ENCODE results near the gene CDH4. TPM values are rescaled to one million over a fixed set of nuclear protein-coding genes. Genes with fewer than 3 reads are reported as not detected.

Gene CDH4
- total RNA-seq, 2 experiments from 2014 or later: 0.11 to 0.18 TPM

- Mint-ChIP-seq H3K27ac (no peak overlapping the region), H3K4me1 (ENCODE audit: low read depth) (no peaks in the 10 kb centered on the region), H3K36me3 (ENCODE audit: low read depth) (no peaks in the 10 kb centered on the region), H3K9me3 (no peaks in the 10 kb centered on the region), H3K4me3 (no peak overlapping the region), H3K27me3 (no peaks in the 10 kb centered on the region)
- intact Hi-C loops (cut with micrococcal nuclease): no loop called here
- DNase-seq (no peak), ATAC-seq (no peak)
- POLR2A ChIA-PET: no interaction called here
- no peak for TF ChIP-seq CTCF (IDR thresholded peaks at IDR 0.05)
- CTCF ChIA-PET: no interaction called here
These were observed 476.3 kb downstream of the CDH4 start for GRCh38 chr20:61728326-61728725.

DNA sequence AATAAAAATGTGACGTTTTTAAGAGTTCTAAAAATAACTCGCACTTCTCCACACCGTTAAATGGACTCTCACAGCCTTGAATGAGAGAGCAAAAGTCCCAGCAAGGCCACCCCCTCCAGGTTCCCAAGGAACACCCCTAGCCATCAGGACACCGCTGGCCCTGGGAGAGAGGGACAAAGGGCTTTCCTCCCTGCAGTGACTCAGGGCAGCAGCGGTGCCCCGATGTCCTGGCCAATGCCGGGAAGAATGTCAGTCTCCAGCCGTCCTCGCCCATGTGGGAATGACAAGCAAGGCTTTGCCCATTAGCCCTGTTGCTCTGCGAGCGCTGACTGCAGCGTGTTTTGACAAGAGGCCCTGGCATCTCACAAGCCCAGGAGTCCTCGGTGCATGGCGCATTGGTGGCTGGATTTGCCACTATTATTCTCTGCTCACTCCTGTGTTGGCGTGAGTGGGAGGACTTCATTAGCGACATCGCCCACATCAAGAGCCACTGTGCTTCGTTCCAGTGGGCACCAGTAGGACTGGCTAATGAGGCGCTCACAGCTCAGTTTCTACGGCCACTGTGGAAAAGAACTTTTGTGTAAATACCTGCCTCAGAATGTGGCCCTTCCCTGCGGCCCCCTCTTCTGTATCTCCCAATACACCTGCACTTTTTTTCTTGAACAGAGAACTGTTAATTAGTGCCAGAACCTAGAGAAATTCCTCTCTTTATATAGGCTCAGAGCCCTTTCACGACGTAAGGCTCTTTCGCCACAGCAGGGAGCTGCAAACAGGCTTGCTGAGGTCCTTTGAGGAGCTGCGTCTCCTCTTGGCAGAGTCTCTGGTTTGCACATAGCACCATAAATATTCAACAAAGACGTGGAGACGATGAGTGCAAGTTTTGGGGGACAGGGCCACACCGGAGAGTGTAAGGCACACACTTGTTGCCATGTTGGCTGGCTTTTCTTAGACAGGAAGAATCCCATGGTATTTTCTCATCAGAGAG lies 477.0 kb downstream of the CDH4 start:
- no peak for DNase-seq
- no peak for TF ChIP-seq CTCF (IDR thresholded peaks at IDR 0.05)
- no peaks in the 10 kb centered on the region for H3K4me1 Mint-ChIP-seq (ENCODE audit: low read depth)
- no peak overlapping the region for H3K27ac Mint-ChIP-seq
- no peak for ATAC-seq
- CTCF ChIA-PET: no interaction called here
- no peaks in the 10 kb centered on the region for H3K27me3 Mint-ChIP-seq
- intact Hi-C loops (cut with micrococcal nuclease): no loop called here
- POLR2A ChIA-PET: no interaction called here
- H3K36me3 Mint-ChIP-seq (ENCODE audit: low read depth): no peaks in the 10 kb centered on the region
- H3K9me3 Mint-ChIP-seq: no peaks in the 10 kb centered on the region
- no peak overlapping the region for H3K4me3 Mint-ChIP-seq

DNA sequence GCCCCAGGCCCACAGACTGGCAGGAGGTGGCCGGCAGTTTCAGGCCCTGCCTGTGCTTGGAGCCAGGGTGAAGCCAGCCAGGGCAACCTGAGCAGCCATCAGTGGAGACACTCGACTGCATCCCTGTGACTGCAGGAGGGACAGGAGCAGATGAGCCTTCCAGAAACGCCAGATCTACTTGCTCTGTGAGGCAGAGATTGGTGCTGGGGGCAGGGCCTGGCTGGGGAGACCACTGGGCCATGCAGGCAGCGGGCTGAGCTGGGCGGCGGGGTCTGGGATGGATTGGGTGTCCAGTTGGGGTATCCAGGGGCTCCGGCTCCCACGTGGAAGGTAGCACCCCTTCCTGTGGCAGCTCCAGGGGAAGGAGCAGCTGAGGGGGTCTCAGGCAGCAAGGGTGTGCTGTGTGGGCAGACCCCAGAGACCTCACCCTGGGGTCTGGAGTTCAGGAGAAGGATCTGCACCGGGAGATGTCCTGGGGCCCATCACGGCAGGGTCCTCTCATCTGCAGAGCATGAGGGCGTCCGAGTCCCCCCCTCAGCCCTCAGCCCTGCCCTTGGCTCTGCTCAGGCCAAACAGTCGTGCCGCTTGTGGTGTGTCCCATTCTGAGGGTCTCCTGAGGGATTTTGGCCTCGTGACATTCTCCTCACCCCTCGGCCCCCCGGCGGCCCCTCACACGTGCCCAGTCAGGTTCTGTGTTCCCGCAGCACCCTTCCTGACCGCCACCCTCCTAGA lies 478.7 kb downstream of the CDH4 start:
- Mint-ChIP-seq H3K27ac (no peak overlapping the region), H3K27me3 (peaks cover 2% of the 10 kb centered on the region), H3K36me3 (ENCODE audit: low read depth) (no peaks in the 10 kb centered on the region), H3K9me3 (no peaks in the 10 kb centered on the region), H3K4me1 (ENCODE audit: low read depth) (no peaks in the 10 kb centered on the region), H3K4me3 (no peak overlapping the region)
- no peak for TF ChIP-seq CTCF (IDR thresholded peaks at IDR 0.05)
- intact Hi-C loops (cut with micrococcal nuclease): no loop called here
- DNase-seq (no peak), ATAC-seq (no peak)
- ChIA-PET CTCF (no interaction called here), POLR2A (no interaction called here)

- ChIA-PET POLR2A (no interaction called here), CTCF (no interaction called here)
- intact Hi-C loops (cut with micrococcal nuclease): no loop called here
- ATAC-seq (no peak), DNase-seq (no peak)
- Mint-ChIP-seq H3K9me3 (no peaks in the 10 kb centered on the region), H3K36me3 (ENCODE audit: low read depth) (no peaks in the 10 kb centered on the region), H3K4me1 (ENCODE audit: low read depth) (no peaks in the 10 kb centered on the region), H3K4me3 (no peak overlapping the region), H3K27ac (no peak overlapping the region), H3K27me3 (peaks cover 6% of the 10 kb centered on the region)
- no peak for TF ChIP-seq CTCF (IDR thresholded peaks at IDR 0.05)
These were observed 479.5 kb downstream of the CDH4 start for GRCh38 chr20:61731363-61732181.
